HCT116 (cell line): ENCODE data around the gene CFDP1.

Experiments
- EZH2 ChIP-seq: fragments of 200-600 bp; sonication (generic); IDR thresholded peaks from 2 replicates; pipeline ENCODE4 v1.6.1; 2017; ENCODE audit warnings: antibody characterized with exemption, mixed run types
- RAD21 ChIP-seq: IDR thresholded peaks from 2 replicates; pipeline ENCODE4 v1.6.1; 2012; ENCODE audit warnings: low read depth, mild to moderate bottlenecking

GRCh38 chr16:75256059-75256571 is 177.2 kb downstream of the CFDP1 start:
- no peak for TF ChIP-seq EZH2
- no peak for TF ChIP-seq RAD21
